ENCODE measurements around the gene ADGRA1.

Gene ADGRA1, protein sequence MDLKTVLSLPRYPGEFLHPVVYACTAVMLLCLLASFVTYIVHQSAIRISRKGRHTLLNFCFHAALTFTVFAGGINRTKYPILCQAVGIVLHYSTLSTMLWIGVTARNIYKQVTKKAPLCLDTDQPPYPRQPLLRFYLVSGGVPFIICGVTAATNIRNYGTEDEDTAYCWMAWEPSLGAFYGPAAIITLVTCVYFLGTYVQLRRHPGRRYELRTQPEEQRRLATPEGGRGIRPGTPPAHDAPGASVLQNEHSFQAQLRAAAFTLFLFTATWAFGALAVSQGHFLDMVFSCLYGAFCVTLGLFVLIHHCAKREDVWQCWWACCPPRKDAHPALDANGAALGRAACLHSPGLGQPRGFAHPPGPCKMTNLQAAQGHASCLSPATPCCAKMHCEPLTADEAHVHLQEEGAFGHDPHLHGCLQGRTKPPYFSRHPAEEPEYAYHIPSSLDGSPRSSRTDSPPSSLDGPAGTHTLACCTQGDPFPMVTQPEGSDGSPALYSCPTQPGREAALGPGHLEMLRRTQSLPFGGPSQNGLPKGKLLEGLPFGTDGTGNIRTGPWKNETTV

GRCh38 chr10:133087679-133088178, at the start of gene ADGRA1:
TSS of gene ADGRA1 (plus strand) at chr10:133087924. CDS start at chr10:133088910, 986 bp downstream.
- Histone ChIP-seq H3K9ac (ENCODE audit: low read length in 2 of 2) (no peak within 1 kb of the TSS), H3K4me1 (ENCODE audit: control insufficient read depth, insufficient read depth, low read length) (peaks cover 7% of the 10 kb centered on the region), H3K9me3 (ENCODE audit: control insufficient read depth in 2 of 2, low read length in 2 of 2) (no peaks in the 10 kb centered on the region), H3K36me3 (ENCODE audit: control insufficient read depth in 2 of 2, insufficient read depth in 2 of 2, low read length in 2 of 2) (no peaks in the 10 kb centered on the region), H3K27me3 (ENCODE audit: control insufficient read depth in 1 of 2, insufficient read depth in 2 of 2, low read length in 2 of 2) (peaks cover 42 to 54% of the 10 kb centered on the region in 2 donors), H3K27ac (ENCODE audit: low read length) (no peak within 1 kb of the TSS), H3K4me3 (ENCODE audit: low read length in 2 of 2) (peak within 1 kb of the TSS in 1 of 2 donors; percentile 40)

DNA sequence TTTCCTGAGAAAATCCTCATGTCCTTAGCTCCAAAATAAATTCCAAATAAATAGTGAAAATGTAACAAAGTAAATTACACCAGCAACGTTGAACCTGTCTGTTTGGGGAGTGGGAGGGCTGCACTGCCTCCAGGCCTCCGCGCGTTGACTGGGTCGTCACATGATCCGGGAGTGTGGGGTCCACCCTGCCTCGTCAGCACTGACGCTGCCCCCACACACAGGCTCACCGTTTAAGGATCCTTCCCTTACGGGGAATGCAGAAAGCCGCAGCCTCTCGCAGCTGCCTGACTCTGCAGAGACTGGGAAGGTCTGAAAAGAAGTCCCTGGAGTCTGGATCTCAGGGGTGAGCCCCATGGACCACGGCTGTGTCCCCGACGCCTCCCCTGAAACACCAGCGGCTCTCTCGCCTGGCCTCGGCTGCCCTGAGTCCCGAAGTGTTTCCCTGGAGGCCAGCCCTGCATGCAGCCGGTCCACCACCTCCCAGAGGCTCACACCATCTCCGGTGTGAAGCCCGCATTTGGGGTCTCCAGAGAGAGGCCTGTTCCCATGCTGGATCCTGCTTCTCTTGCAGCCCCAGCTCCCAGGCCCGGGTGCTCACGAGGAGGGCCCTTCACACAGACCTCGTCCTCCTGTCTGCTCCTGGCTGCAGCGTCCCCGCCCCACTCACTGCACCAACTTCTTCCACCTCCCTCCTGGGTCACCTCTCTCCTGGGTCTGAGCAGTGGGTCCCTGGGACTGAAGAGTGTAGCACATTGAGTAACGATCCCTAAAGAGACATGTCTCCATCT, 49.5 kb upstream of the ADGRA1 start:
- H3K27ac ChIP-seq (ENCODE audit: low read length) = no peak overlapping the region
- no peaks in the 10 kb centered on the region for H3K36me3 ChIP-seq (ENCODE audit: control insufficient read depth in 2 of 2, insufficient read depth in 2 of 2, low read length in 2 of 2)
- no peaks in the 10 kb centered on the region for H3K9me3 ChIP-seq (ENCODE audit: control insufficient read depth in 2 of 2, low read length in 2 of 2)
- H3K9ac ChIP-seq (ENCODE audit: low read length in 2 of 2) = no peak overlapping the region
- H3K4me3 ChIP-seq (ENCODE audit: low read length in 2 of 2) = no peak overlapping the region
- H3K4me1 ChIP-seq (ENCODE audit: control insufficient read depth, insufficient read depth, low read length) = no peaks in the 10 kb centered on the region
- peaks cover 15 to 19% of the 10 kb centered on the region in 2 donors for H3K27me3 ChIP-seq (ENCODE audit: control insufficient read depth in 1 of 2, insufficient read depth in 2 of 2, low read length in 2 of 2)

- H3K27me3 ChIP-seq (ENCODE audit: control insufficient read depth in 1 of 2, insufficient read depth in 2 of 2, low read length in 2 of 2) = peaks cover 17 to 19% of the 10 kb centered on the region in 2 donors
Measured at GRCh38 chr10:133039107-133039802, 48.5 kb upstream of the ADGRA1 start.

GRCh38 chr10:133039803-133040165, 47.9 kb upstream of the ADGRA1 start:
- no peak overlapping the region for H3K27ac ChIP-seq (ENCODE audit: low read length)
- no peak overlapping the region for H3K4me3 ChIP-seq (ENCODE audit: low read length in 2 of 2)
- no peak overlapping the region for H3K9ac ChIP-seq (ENCODE audit: low read length in 2 of 2)
- H3K27me3 ChIP-seq (ENCODE audit: control insufficient read depth in 1 of 2, insufficient read depth in 2 of 2, low read length in 2 of 2) = peaks cover 17 to 19% of the 10 kb centered on the region in 2 donors
- H3K36me3 ChIP-seq (ENCODE audit: control insufficient read depth in 2 of 2, insufficient read depth in 2 of 2, low read length in 2 of 2) = no peaks in the 10 kb centered on the region
- H3K4me1 ChIP-seq (ENCODE audit: control insufficient read depth, insufficient read depth, low read length) = no peaks in the 10 kb centered on the region
- no peaks in the 10 kb centered on the region for H3K9me3 ChIP-seq (ENCODE audit: control insufficient read depth in 2 of 2, low read length in 2 of 2)

More at GRCh38 chr10:133039107-133039802, 48.5 kb upstream of the ADGRA1 start:
- Histone ChIP-seq H3K9ac (ENCODE audit: low read length in 2 of 2) (no peak overlapping the region), H3K9me3 (ENCODE audit: control insufficient read depth in 2 of 2, low read length in 2 of 2) (no peaks in the 10 kb centered on the region), H3K27ac (ENCODE audit: low read length) (no peak overlapping the region), H3K36me3 (ENCODE audit: control insufficient read depth in 2 of 2, insufficient read depth in 2 of 2, low read length in 2 of 2) (no peaks in the 10 kb centered on the region), H3K4me3 (ENCODE audit: low read length in 2 of 2) (no peak overlapping the region), H3K4me1 (ENCODE audit: control insufficient read depth, insufficient read depth, low read length) (no peaks in the 10 kb centered on the region)

DNA sequence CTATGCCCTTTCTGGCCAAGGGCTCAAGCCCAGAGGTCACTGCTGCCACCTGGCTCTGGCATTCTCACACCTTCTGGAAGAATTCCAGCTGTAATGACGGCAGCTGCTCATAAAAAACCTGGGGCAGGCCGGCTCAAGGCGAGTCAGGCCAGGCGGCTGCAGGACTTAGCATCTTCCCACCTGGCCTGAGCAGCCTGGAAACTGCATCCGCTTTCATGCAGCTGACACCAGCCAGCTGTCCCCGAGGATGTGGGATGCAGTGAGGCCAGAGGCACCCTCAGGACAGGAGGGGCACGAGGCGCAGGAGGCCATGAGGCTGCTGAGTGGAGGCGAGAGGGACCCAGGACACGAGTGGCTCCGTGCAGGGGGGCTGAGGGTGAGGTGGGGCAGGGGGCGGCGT, 47.5 kb upstream of the ADGRA1 start:
- no peak overlapping the region for H3K4me3 ChIP-seq (ENCODE audit: low read length in 2 of 2)
- H3K27me3 ChIP-seq (ENCODE audit: control insufficient read depth in 1 of 2, insufficient read depth in 2 of 2, low read length in 2 of 2) = peaks cover 17 to 19% of the 10 kb centered on the region in 2 donors
- no peak overlapping the region for H3K27ac ChIP-seq (ENCODE audit: low read length)
- no peaks in the 10 kb centered on the region for H3K4me1 ChIP-seq (ENCODE audit: control insufficient read depth, insufficient read depth, low read length)
- H3K9me3 ChIP-seq (ENCODE audit: control insufficient read depth in 2 of 2, low read length in 2 of 2) = no peaks in the 10 kb centered on the region
- H3K9ac ChIP-seq (ENCODE audit: low read length in 2 of 2) = no peak overlapping the region
- H3K36me3 ChIP-seq (ENCODE audit: control insufficient read depth in 2 of 2, insufficient read depth in 2 of 2, low read length in 2 of 2) = no peaks in the 10 kb centered on the region

- H3K27me3 ChIP-seq (ENCODE audit: control insufficient read depth in 1 of 2, insufficient read depth in 2 of 2, low read length in 2 of 2) = peaks cover 19 to 21% of the 10 kb centered on the region in 2 donors
Measured at GRCh38 chr10:133041101-133041500, 46.6 kb upstream of the ADGRA1 start.

DNA sequence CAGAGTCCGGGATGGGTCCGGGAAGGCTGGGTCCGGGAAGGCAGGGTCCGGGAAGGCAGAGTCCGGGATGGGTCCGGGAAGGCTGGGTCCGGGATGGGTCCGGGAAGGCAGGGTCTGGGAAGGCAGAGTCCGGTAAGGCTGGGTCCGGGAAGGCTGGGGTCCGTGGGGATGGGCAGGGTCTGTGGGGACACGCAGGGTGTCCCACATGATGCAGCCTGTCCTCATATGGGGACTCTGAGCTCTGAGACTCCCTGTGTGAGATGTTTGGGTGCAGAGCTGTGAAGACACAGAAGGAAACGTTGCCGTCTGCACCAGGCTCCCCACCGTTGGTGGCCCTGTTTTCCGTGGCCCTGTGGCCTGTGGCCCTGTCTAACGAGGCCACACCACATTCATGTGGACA, 45.7 kb upstream of the ADGRA1 start:
- Histone ChIP-seq H3K36me3 (ENCODE audit: control insufficient read depth in 2 of 2, insufficient read depth in 2 of 2, low read length in 2 of 2) (no peaks in the 10 kb centered on the region), H3K27me3 (ENCODE audit: control insufficient read depth in 1 of 2, insufficient read depth in 2 of 2, low read length in 2 of 2) (peaks cover 19 to 21% of the 10 kb centered on the region in 2 donors), H3K27ac (ENCODE audit: low read length) (no peak overlapping the region), H3K4me3 (ENCODE audit: low read length in 2 of 2) (no peak overlapping the region), H3K4me1 (ENCODE audit: control insufficient read depth, insufficient read depth, low read length) (no peaks in the 10 kb centered on the region), H3K9me3 (ENCODE audit: control insufficient read depth in 2 of 2, low read length in 2 of 2) (no peaks in the 10 kb centered on the region), H3K9ac (ENCODE audit: low read length in 2 of 2) (no peak overlapping the region)

More at GRCh38 chr10:133041101-133041500, 46.6 kb upstream of the ADGRA1 start:
- H3K4me3 ChIP-seq (ENCODE audit: low read length in 2 of 2) = no peak overlapping the region
- H3K36me3 ChIP-seq (ENCODE audit: control insufficient read depth in 2 of 2, insufficient read depth in 2 of 2, low read length in 2 of 2) = no peaks in the 10 kb centered on the region
- H3K27ac ChIP-seq (ENCODE audit: low read length) = no peak overlapping the region
- H3K9me3 ChIP-seq (ENCODE audit: control insufficient read depth in 2 of 2, low read length in 2 of 2) = no peaks in the 10 kb centered on the region
- no peak overlapping the region for H3K9ac ChIP-seq (ENCODE audit: low read length in 2 of 2)
- no peaks in the 10 kb centered on the region for H3K4me1 ChIP-seq (ENCODE audit: control insufficient read depth, insufficient read depth, low read length)

GRCh38 chr10:133042816-133043215, 44.9 kb upstream of the ADGRA1 start:
- H3K4me1 ChIP-seq (ENCODE audit: control insufficient read depth, insufficient read depth, low read length) = no peaks in the 10 kb centered on the region
- no peak overlapping the region for H3K4me3 ChIP-seq (ENCODE audit: low read length in 2 of 2)
- H3K9ac ChIP-seq (ENCODE audit: low read length in 2 of 2) = no peak overlapping the region
- no peaks in the 10 kb centered on the region for H3K36me3 ChIP-seq (ENCODE audit: control insufficient read depth in 2 of 2, insufficient read depth in 2 of 2, low read length in 2 of 2)
- peaks cover 19 to 23% of the 10 kb centered on the region in 2 donors for H3K27me3 ChIP-seq (ENCODE audit: control insufficient read depth in 1 of 2, insufficient read depth in 2 of 2, low read length in 2 of 2)
- no peak overlapping the region for H3K27ac ChIP-seq (ENCODE audit: low read length)
- no peaks in the 10 kb centered on the region for H3K9me3 ChIP-seq (ENCODE audit: control insufficient read depth in 2 of 2, low read length in 2 of 2)

DNA sequence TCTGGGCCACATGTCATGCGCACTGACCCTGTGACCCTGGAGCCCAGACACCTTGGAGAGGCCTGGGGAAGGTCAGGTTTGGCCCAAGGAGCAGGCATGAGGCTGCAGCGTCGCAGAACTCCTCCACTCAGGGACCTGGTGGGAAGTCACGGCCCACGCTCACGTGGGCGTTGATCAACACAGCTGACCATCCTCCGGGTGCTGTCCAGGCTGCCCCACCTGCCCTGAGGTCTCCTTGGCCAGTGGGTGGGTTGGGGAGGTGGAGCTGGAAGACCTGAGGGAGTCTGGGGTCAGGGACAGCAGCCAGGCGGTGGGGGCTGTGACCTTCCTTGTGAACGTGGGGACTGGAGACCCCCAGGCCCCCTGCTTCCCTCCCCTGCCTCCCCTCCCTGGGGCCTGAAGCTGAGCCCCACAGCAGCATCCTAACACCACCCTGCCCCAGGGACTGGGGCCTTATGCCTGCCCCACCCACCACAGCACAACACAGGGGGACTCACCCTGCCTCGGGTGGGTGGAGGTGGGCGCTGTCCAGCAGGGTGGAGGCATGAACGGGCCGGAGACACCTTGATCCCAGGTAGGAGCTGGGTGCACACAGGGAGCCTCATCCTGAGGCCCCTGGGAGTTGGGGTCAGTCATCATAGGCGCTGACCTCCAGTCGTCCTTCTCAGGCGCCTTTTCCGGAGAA, 44.0 kb upstream of the ADGRA1 start:
- Histone ChIP-seq H3K9me3 (ENCODE audit: control insufficient read depth in 2 of 2, low read length in 2 of 2) (no peaks in the 10 kb centered on the region), H3K27me3 (ENCODE audit: control insufficient read depth in 1 of 2, insufficient read depth in 2 of 2, low read length in 2 of 2) (peaks cover 19 to 25% of the 10 kb centered on the region in 2 donors), H3K4me1 (ENCODE audit: control insufficient read depth, insufficient read depth, low read length) (no peaks in the 10 kb centered on the region), H3K9ac (ENCODE audit: low read length in 2 of 2) (no peak overlapping the region), H3K36me3 (ENCODE audit: control insufficient read depth in 2 of 2, insufficient read depth in 2 of 2, low read length in 2 of 2) (no peaks in the 10 kb centered on the region), H3K27ac (ENCODE audit: low read length) (no peak overlapping the region), H3K4me3 (ENCODE audit: low read length in 2 of 2) (no peak overlapping the region)

DNA sequence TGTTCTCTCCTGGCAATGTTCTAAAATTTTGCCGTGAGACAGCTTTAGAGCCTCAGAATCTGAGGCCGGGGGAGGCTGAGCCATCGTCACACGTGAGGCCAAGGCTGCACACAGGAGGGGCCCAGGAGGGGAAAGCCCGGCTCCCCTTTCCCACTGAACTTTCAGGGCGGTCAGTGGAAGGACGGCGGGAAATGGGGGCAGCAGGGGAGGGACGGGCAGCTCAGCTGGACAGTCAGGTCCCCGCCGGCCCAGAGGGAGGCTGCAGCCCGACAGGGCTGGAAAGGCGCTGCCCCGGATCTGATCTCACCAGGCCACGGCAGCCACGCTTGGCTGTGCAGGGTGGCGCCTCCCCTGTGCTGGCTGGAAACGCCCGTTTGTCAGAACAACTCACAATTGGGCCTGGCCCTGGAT, 43.3 kb upstream of the ADGRA1 start:
- peaks cover 14 to 27% of the 10 kb centered on the region in 2 donors for H3K27me3 ChIP-seq (ENCODE audit: control insufficient read depth in 1 of 2, insufficient read depth in 2 of 2, low read length in 2 of 2)
- H3K4me1 ChIP-seq (ENCODE audit: control insufficient read depth, insufficient read depth, low read length) = no peaks in the 10 kb centered on the region
- no peaks in the 10 kb centered on the region for H3K9me3 ChIP-seq (ENCODE audit: control insufficient read depth in 2 of 2, low read length in 2 of 2)
- H3K27ac ChIP-seq (ENCODE audit: low read length) = no peak overlapping the region
- no peak overlapping the region for H3K9ac ChIP-seq (ENCODE audit: low read length in 2 of 2)
- no peaks in the 10 kb centered on the region for H3K36me3 ChIP-seq (ENCODE audit: control insufficient read depth in 2 of 2, insufficient read depth in 2 of 2, low read length in 2 of 2)
- no peak overlapping the region for H3K4me3 ChIP-seq (ENCODE audit: low read length in 2 of 2)
